WTC11 (cell line): Measurements from ENCODE around the gene PROK2.

Experiments used
- ATF1 ChIP-seq: sonication (generic); formaldehyde crosslinking; IDR thresholded peaks from 2 replicates; pipeline ENCODE4 v1.8.1; 2023; ENCODE audit warnings: mild to moderate bottlenecking, moderate library complexity, missing genetic modification reagents
- CTCF ChIP-seq: fragments of 200-600 bp; IDR thresholded peaks from 2 replicates; pipeline ENCODE4 v1.8.0; 2022; ENCODE audit warnings: antibody characterized with exemption
- ELF4 ChIP-seq: sonication (generic); formaldehyde crosslinking; IDR thresholded peaks from 2 replicates; pipeline ENCODE4 v1.8.1; 2022; ENCODE audit warnings: low read depth, mild to moderate bottlenecking, moderate library complexity, missing genetic modification reagents
- FOXJ3 ChIP-seq: sonication (generic); formaldehyde crosslinking; IDR thresholded peaks from 2 replicates; pipeline ENCODE4 v1.9.0; 2021; ENCODE audit warnings: missing genetic modification reagents, mild to moderate bottlenecking, borderline replicate concordance
- FOXK1 ChIP-seq: sonication (generic); formaldehyde crosslinking; IDR thresholded peaks from 2 replicates; pipeline ENCODE4 v1.8.0; 2022; ENCODE audit warnings: mild to moderate bottlenecking, moderate library complexity, missing genetic modification reagents
- KAT7 ChIP-seq: sonication (generic); formaldehyde crosslinking; IDR thresholded peaks from 2 replicates; pipeline ENCODE4 v1.8.1; 2023; ENCODE audit warnings: missing genetic modification reagents, mild to moderate bottlenecking, borderline replicate concordance
- MAX ChIP-seq: sonication (generic); formaldehyde crosslinking; IDR thresholded peaks from 2 replicates; pipeline ENCODE4 v1.8.0; 2022; ENCODE audit warnings: mild to moderate bottlenecking, missing genetic modification reagents
- MYBL2 ChIP-seq: sonication (generic); formaldehyde crosslinking; IDR thresholded peaks from 2 replicates; pipeline ENCODE4 v1.8.1; 2023; ENCODE audit warnings: mild to moderate bottlenecking, moderate library complexity, missing genetic modification reagents
- TEAD4 ChIP-seq: sonication (generic); formaldehyde crosslinking; IDR thresholded peaks from 2 replicates; pipeline ENCODE4 v1.8.0; 2022; ENCODE audit warnings: mild to moderate bottlenecking, missing genetic modification reagents
- TP53 ChIP-seq: sonication (generic); formaldehyde crosslinking; IDR thresholded peaks from 2 replicates; pipeline ENCODE4 v1.8.1; 2023; ENCODE audit warnings: mild to moderate bottlenecking, missing genetic modification reagents
- ZNF263 ChIP-seq: sonication (generic); formaldehyde crosslinking; IDR thresholded peaks from 2 replicates; pipeline ENCODE4 v1.8.1; 2022; ENCODE audit warnings: low read depth, mild to moderate bottlenecking, moderate library complexity, missing genetic modification reagents
- TF ChIP-seq, protein P1 (sequence below): sonication (generic); formaldehyde crosslinking; IDR thresholded peaks from 2 replicates; pipeline ENCODE4 v1.8.1; 2023; ENCODE audit warnings: mild to moderate bottlenecking, missing genetic modification reagents, moderate library complexity
- TF ChIP-seq, protein P2 (sequence below): sonication (generic); formaldehyde crosslinking; IDR thresholded peaks from 2 replicates; pipeline ENCODE4 v1.8.0; 2022; ENCODE audit warnings: mild to moderate bottlenecking, missing genetic modification reagents

DNA sequence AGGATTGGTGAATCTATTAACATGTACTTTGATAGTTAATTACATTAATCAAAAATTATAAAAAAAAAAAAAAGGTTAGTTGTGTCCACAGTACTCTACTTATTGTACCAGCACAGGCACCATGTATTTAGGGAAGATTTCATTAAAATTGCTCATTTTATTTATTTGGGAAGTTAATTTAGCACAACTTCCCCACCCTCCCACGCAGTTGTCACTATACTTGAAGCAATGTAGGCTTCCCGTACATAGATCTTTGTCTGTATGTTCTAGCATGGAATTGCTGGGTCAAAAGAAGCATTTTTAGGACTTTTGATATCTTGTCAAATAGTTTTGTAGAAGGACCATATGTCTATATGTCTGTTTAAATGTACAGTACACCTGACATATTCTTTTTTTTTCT is 26.9 kb downstream of the PROK2 start:
- TF ChIP-seq MAX (CRISPR knock-in tag): no peak
- TF ChIP-seq KAT7 (CRISPR knock-in tag): no peak
- no peak for TF ChIP-seq CTCF
- TF ChIP-seq FOXJ3: no peak
- TF ChIP-seq ELF4 (CRISPR knock-in tag): no peak
- TF ChIP-seq ZNF263 (CRISPR knock-in tag): no peak
- TF ChIP-seq TP53 (CRISPR knock-in tag): no peak
- TF ChIP-seq, protein P1, sequence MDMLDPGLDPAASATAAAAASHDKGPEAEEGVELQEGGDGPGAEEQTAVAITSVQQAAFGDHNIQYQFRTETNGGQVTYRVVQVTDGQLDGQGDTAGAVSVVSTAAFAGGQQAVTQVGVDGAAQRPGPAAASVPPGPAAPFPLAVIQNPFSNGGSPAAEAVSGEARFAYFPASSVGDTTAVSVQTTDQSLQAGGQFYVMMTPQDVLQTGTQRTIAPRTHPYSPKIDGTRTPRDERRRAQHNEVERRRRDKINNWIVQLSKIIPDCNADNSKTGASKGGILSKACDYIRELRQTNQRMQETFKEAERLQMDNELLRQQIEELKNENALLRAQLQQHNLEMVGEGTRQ (CRISPR knock-in tag): no peak
- TF ChIP-seq, protein P2, sequence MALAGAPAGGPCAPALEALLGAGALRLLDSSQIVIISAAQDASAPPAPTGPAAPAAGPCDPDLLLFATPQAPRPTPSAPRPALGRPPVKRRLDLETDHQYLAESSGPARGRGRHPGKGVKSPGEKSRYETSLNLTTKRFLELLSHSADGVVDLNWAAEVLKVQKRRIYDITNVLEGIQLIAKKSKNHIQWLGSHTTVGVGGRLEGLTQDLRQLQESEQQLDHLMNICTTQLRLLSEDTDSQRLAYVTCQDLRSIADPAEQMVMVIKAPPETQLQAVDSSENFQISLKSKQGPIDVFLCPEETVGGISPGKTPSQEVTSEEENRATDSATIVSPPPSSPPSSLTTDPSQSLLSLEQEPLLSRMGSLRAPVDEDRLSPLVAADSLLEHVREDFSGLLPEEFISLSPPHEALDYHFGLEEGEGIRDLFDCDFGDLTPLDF: no peak
- TF ChIP-seq FOXK1 (CRISPR knock-in tag): no peak
- TF ChIP-seq TEAD4: no peak
- TF ChIP-seq ATF1 (CRISPR knock-in tag): no peak
- TF ChIP-seq MYBL2 (CRISPR knock-in tag): no peak
